Naive thymus-derived CD8-positive, alpha-beta T cell (primary cell): Measurements from ENCODE around the gene LTO1. TPM values are rescaled to one million over a fixed set of nuclear protein-coding genes. Genes with fewer than 3 reads are reported as not detected.

Experiments
- ATAC-seq, 2 donors: fragments of 150-1000 bp; cut with Tn5 transposase in 1 of 2; sonication (Bioruptor Pico), chemical (Tn5 transposase) in 1 of 2; 1 replicate in 1 of 2; 2 replicates in 1 of 2; pipeline ENCODE4 v1.10.0; 2021; ENCODE audit warnings: mild to moderate bottlenecking in 2 of 2, moderate library complexity in 2 of 2
- POLR2A ChIA-PET: fragments of 350-600 bp; sonication (Branson Sonifier 250); formaldehyde crosslinking; loops from one replicate; lab custom pipeline; 2021; ENCODE audit warnings: antibody characterized with exemption; lab: Charles Lee
- DNase-seq, 10 donors: peaks; one replicate each; pipeline versions ENCODE4 v3.0.0 to v3.0.0-alpha.2; 2020 to 2022
- H3K27ac Mint-ChIP-seq, 10 donors: one replicate each; pipeline ENCODE4 v1.8.0; 2020 to 2022; ENCODE audit warnings: mild to moderate bottlenecking in 10 of 10, mixed read lengths in 10 of 10, moderate library complexity in 4 of 10, inconsistent platforms in 1 of 10
- H3K27me3 Mint-ChIP-seq, 5 donors: one replicate each; pipeline ENCODE4 v1.8.0; 2021 to 2022; ENCODE audit warnings: mixed read lengths in 5 of 5
- H3K36me3 Mint-ChIP-seq, 3 donors: one replicate each; pipeline ENCODE4 v1.8.0; 2020 to 2022; ENCODE audit warnings: mixed read lengths in 3 of 3, mild to moderate bottlenecking in 2 of 3, inconsistent platforms in 1 of 3
- H3K4me1 Mint-ChIP-seq, 4 donors: one replicate each; pipeline ENCODE4 v1.8.0; 2021 to 2022; ENCODE audit warnings: mixed read lengths in 4 of 4
- H3K4me3 Mint-ChIP-seq, 10 donors: one replicate each; pipeline ENCODE4 v1.8.0; 2020 to 2022; ENCODE audit warnings: mild to moderate bottlenecking in 10 of 10, mixed read lengths in 10 of 10, moderate library complexity in 6 of 10, inconsistent platforms in 1 of 10
- H3K9me3 Mint-ChIP-seq, 9 donors: one replicate each; pipeline ENCODE4 v1.8.0; 2020 to 2022; ENCODE audit warnings: mixed read lengths in 9 of 9, mild to moderate bottlenecking in 3 of 9, inconsistent platforms in 1 of 9, moderate library complexity in 1 of 9
- polyA plus RNA-seq, 3 donors: library from polyadenylated mRNA; unstranded; fragments of 300-500 nt; fragmentation: Illumina TruSeq; gene quantifications; one replicate each; pipeline ENCODE4 v1.2.3, GENCODE V29; 2021
- total RNA-seq, 8 experiments: library from RNA in 2 of 8; stranded (reverse) in 2 of 8; gene quantifications; one replicate each; pipeline ENCODE4 v1.2.3 and lab custom pipeline; 2021 to 2026

Gene LTO1
- total and polyA plus RNA-seq, 5 experiments from 2014 or later, result 12.5 to 77.8 (median 14.5) TPM

DNA sequence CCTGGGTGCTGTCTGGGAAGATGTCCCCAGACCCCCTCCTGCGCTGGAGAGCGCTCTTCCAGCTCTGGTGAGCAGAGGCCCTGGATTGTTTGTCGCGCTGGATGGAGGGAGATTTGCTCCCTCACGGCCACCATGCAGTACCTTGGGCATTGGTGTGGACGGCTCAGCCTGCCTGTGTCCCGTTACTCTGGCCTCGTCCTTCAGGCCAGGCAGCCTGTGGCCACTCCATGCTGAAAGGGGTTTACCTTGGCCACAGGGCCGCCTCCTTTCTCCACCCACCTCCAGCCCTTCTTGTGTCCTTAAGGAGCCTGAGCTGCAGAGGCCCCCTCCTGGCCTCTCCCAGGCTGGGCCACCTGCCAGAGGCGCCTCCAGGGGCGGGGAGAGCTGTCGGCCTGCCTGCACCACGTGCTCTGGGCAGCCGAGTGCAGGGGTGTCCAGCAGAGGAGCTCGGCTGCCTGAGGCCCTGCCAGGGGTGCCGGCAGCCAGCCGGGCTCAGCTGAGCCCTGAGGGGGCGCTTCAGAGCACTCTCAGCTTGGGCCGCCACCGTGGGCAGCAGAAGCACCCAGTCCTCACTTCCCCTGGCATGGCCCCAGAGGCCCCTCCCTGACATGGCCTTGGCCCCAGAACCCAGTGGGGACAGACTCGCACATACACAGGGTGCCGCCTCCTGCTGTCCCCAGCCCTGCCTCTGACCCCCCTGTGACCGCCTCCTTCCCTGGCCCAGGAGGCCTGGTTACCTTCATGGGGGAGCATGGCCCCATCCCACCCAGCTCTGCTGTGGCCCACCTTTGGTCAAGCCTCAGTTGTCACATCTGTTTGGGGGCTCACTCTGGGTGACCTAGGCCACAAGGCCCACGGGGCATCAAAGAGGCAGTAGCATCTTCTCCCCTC, 30.8 kb downstream of the LTO1 start:
- H3K4me1 Mint-ChIP-seq, result peaks cover 5 to 19% (median 18%) of the 10 kb centered on the region in 4 donors
- peak overlapping the region in 8 of 10 donors; percentile 16 to 82 (median 60) for H3K4me3 Mint-ChIP-seq
- H3K27ac Mint-ChIP-seq, result peak overlapping the region in 1 of 10 donors; percentile 56
- no peak for ATAC-seq
- H3K27me3 Mint-ChIP-seq, result peaks cover 4 to 22% (median 16%) of the 10 kb centered on the region in 5 donors
- POLR2A ChIA-PET, result no interaction called here
- H3K36me3 Mint-ChIP-seq, result no peaks in the 10 kb centered on the region
- H3K9me3 Mint-ChIP-seq, result peaks cover 0 to 2% (median 0%) of the 10 kb centered on the region in 9 donors
- no peak for DNase-seq

GRCh38 chr11:69643646-69644045, 31.5 kb downstream of the LTO1 start:
- H3K9me3 Mint-ChIP-seq, result peaks cover 0 to 2% (median 0%) of the 10 kb centered on the region in 9 donors

DNA sequence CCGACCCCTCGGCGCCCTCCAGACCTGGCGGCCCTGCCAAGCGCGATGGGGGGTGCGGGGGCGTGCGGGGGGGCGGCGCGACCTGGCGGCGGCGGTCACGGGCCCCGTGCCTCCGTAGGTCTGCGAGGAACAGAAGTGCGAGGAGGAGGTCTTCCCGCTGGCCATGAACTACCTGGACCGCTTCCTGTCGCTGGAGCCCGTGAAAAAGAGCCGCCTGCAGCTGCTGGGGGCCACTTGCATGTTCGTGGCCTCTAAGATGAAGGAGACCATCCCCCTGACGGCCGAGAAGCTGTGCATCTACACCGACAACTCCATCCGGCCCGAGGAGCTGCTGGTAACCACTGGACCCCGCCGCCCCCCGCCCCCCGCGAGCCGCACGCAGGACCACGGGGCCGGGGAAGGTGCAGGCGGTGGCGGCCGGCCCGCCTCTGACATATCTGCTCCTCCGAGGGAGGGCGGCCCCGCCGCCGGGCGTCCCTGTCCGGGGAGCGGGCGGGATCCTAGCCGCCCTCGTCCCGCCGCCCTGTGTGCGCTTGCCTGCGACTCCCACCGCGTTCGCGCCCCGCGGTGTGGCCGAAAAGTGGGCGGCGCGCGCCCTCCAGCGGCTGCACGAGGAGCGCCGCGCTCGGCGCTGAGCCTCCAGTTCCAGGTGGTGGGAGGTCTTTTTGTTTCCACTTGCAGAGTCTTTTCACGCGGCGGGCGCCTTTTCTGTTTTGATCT, 32.1 kb downstream of the LTO1 start:
- peaks cover 8 to 25% (median 22%) of the 10 kb centered on the region in 4 donors for H3K4me1 Mint-ChIP-seq
- peak; percentile 87 for ATAC-seq
- H3K27ac Mint-ChIP-seq, result no peak overlapping the region
- POLR2A ChIA-PET, result interaction anchor here (1.1 to 1.3 kb wide), 3 partner anchors 355 to 540 kb away, joined by 3 to 4 read pairs (median 3); no protein-coding TSS in a partner anchor
- peak overlapping the region; percentile 59 to 86 (median 74) for H3K4me3 Mint-ChIP-seq
- DNase-seq, result peak; percentile 57 to 84 (median 77)
- peaks cover 0 to 2% (median 0%) of the 10 kb centered on the region in 9 donors for H3K9me3 Mint-ChIP-seq
- no peaks in the 10 kb centered on the region for H3K36me3 Mint-ChIP-seq
- peaks cover 7 to 34% (median 21%) of the 10 kb centered on the region in 5 donors for H3K27me3 Mint-ChIP-seq

More at GRCh38 chr11:69643646-69644045, 31.5 kb downstream of the LTO1 start:
- no peak for ATAC-seq
- Mint-ChIP-seq H3K36me3 (no peaks in the 10 kb centered on the region), H3K4me3 (peak overlapping the region in 9 of 10 donors; percentile 44 to 84 (median 70)), H3K4me1 (peaks cover 5 to 21% (median 19%) of the 10 kb centered on the region in 4 donors), H3K27ac (no peak overlapping the region), H3K27me3 (peaks cover 4 to 28% (median 18%) of the 10 kb centered on the region in 5 donors)
- DNase-seq, result peak in 1 of 10 donors; percentile 14
- POLR2A ChIA-PET, result interaction anchor here (1.3 kb wide), 1 partner anchor 541 kb away, joined by 4 read pairs; no protein-coding TSS in a partner anchor

DNA sequence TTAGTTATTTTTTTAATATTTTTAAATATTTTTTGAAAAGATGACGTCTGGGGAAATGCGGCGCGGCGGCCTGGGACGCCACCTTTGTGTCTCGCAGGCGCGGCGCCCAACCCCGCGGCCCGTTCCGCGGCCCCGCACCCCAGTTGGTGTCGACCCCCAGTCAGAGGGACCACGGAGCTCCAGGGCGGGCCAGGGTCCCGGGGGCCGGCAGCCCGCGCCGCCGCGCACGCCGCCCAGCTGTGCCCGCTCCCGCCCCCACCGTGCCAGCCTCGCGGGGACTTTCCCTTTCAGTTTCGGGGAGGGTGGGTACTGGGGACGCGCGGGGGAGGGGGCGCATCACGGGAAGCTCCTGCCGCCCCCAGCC, 32.6 kb downstream of the LTO1 start:
- Mint-ChIP-seq H3K27ac (no peak overlapping the region), H3K4me1 (peaks cover 8 to 29% (median 27%) of the 10 kb centered on the region in 4 donors), H3K36me3 (no peaks in the 10 kb centered on the region), H3K27me3 (peaks cover 7 to 40% (median 23%) of the 10 kb centered on the region in 5 donors), H3K9me3 (peaks cover 0 to 2% (median 0%) of the 10 kb centered on the region in 9 donors), H3K4me3 (peak overlapping the region in 4 of 10 donors; percentile 59 to 82 (median 67))
- DNase-seq (peak in 4 of 10 donors; percentile 19 to 32 (median 28)), ATAC-seq (peak; percentile 42 to 43)
- POLR2A ChIA-PET, result interaction anchor here (1.1 to 1.3 kb wide), 3 partner anchors 355 to 540 kb away, joined by 3 to 4 read pairs (median 3); no protein-coding TSS in a partner anchor

- H3K27me3 Mint-ChIP-seq, result peaks cover 8 to 46% (median 27%) of the 10 kb centered on the region in 5 donors
- no peak for ATAC-seq
- H3K36me3 Mint-ChIP-seq, result no peaks in the 10 kb centered on the region
- no peak overlapping the region for H3K27ac Mint-ChIP-seq
- POLR2A ChIA-PET, result interaction anchor here (1.1 to 1.2 kb wide), 2 partner anchors 354 to 537 kb away, joined by 3 read pairs; no protein-coding TSS in a partner anchor
- peak overlapping the region; percentile 59 to 91 (median 85) for H3K4me3 Mint-ChIP-seq
- H3K9me3 Mint-ChIP-seq, result peaks cover 0 to 2% (median 0%) of the 10 kb centered on the region in 9 donors
- peaks cover 8 to 33% (median 30%) of the 10 kb centered on the region in 4 donors for H3K4me1 Mint-ChIP-seq
- no peak for DNase-seq
These were observed 33.2 kb downstream of the LTO1 start for GRCh38 chr11:69641681-69642548.

DNA sequence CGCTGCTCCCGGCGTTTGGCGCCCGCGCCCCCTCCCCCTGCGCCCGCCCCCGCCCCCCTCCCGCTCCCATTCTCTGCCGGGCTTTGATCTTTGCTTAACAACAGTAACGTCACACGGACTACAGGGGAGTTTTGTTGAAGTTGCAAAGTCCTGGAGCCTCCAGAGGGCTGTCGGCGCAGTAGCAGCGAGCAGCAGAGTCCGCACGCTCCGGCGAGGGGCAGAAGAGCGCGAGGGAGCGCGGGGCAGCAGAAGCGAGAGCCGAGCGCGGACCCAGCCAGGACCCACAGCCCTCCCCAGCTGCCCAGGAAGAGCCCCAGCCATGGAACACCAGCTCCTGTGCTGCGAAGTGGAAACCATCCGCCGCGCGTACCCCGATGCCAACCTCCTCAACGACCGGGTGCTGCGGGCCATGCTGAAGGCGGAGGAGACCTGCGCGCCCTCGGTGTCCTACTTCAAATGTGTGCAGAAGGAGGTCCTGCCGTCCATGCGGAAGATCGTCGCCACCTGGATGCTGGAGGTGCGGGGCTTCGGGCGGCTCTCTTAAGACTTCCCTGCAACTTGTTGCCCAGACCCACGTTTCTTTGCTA, 34.1 kb downstream of the LTO1 start, which contains the start of gene CCND1:
CCND1 (plus strand) TSS at position 162 of the 587 bp plus-strand sequence; CDS start at position 320, 158 bp downstream.
- H3K36me3 Mint-ChIP-seq, result no peaks in the 10 kb centered on the region
- H3K9me3 Mint-ChIP-seq, result peaks cover 0 to 2% (median 0%) of the 10 kb centered on the region in 9 donors
- H3K4me3 Mint-ChIP-seq, result peak within 1 kb of the TSS; percentile 68 to 91 (median 86)
- H3K27ac Mint-ChIP-seq, result peak within 1 kb of the TSS in 4 of 10 donors; percentile 48 to 68 (median 62)
- DNase-seq (peak in 2 of 10 donors; percentile 21 to 29), ATAC-seq (peak; percentile 28 to 52)
- H3K4me1 Mint-ChIP-seq, result peaks cover 8 to 36% (median 33%) of the 10 kb centered on the region in 4 donors
- POLR2A ChIA-PET, result no interaction called here
- H3K27me3 Mint-ChIP-seq, result peaks cover 11 to 51% (median 29%) of the 10 kb centered on the region in 5 donors

GRCh38 chr11:69640260-69640994, 34.7 kb downstream of the LTO1 start:
- POLR2A ChIA-PET, result no interaction called here
- peak overlapping the region in 1 of 10 donors; percentile 56 for H3K27ac Mint-ChIP-seq
- peak overlapping the region; percentile 55 to 83 (median 74) for H3K4me3 Mint-ChIP-seq
- no peak for DNase-seq
- no peak for ATAC-seq
- H3K4me1 Mint-ChIP-seq, result peaks cover 8 to 36% (median 33%) of the 10 kb centered on the region in 4 donors
- peaks cover 0 to 2% (median 0%) of the 10 kb centered on the region in 9 donors for H3K9me3 Mint-ChIP-seq
- H3K36me3 Mint-ChIP-seq, result no peaks in the 10 kb centered on the region
- peaks cover 11 to 51% (median 29%) of the 10 kb centered on the region in 5 donors for H3K27me3 Mint-ChIP-seq

DNA sequence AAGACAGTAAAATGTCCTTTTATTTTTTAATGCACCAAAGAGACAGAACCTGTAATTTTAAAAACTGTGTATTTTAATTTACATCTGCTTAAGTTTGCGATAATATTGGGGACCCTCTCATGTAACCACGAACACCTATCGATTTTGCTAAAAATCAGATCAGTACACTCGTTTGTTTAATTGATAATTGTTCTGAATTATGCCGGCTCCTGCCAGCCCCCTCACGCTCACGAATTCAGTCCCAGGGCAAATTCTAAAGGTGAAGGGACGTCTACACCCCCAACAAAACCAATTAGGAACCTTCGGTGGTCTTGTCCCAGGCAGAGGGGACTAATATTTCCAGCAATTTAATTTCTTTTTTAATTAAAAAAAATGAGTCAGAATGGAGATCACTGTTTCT, 35.3 kb downstream of the LTO1 start:
- H3K4me3 Mint-ChIP-seq, result peak overlapping the region; percentile 42 to 83 (median 74)
- POLR2A ChIA-PET, result no interaction called here
- H3K27ac Mint-ChIP-seq, result no peak overlapping the region
- ATAC-seq (no peak), DNase-seq (no peak)
- H3K9me3 Mint-ChIP-seq, result peaks cover 0 to 2% (median 0%) of the 10 kb centered on the region in 9 donors
- H3K36me3 Mint-ChIP-seq, result no peaks in the 10 kb centered on the region
- peaks cover 8 to 36% (median 33%) of the 10 kb centered on the region in 4 donors for H3K4me1 Mint-ChIP-seq
- peaks cover 11 to 56% (median 33%) of the 10 kb centered on the region in 5 donors for H3K27me3 Mint-ChIP-seq

- peaks cover 0 to 2% (median 0%) of the 10 kb centered on the region in 9 donors for H3K9me3 Mint-ChIP-seq
- H3K27ac Mint-ChIP-seq, result no peak overlapping the region
- POLR2A ChIA-PET, result interaction anchor here (0.6 to 0.7 kb wide), 2 partner anchors 57 to 1555 kb away, joined by 3 to 4 read pairs; no protein-coding TSS in a partner anchor
- H3K27me3 Mint-ChIP-seq, result peaks cover 11 to 64% (median 36%) of the 10 kb centered on the region in 5 donors
- no peaks in the 10 kb centered on the region for H3K36me3 Mint-ChIP-seq
- peaks cover 8 to 36% (median 33%) of the 10 kb centered on the region in 4 donors for H3K4me1 Mint-ChIP-seq
- no peak for DNase-seq
- no peak for ATAC-seq
- peak overlapping the region in 7 of 10 donors; percentile 27 to 82 (median 50) for H3K4me3 Mint-ChIP-seq
These were observed 36.0 kb downstream of the LTO1 start for GRCh38 chr11:69638941-69639681.
